T-helper 17 cell (primary cell): ENCODE data around the gene EFL1. TPM values are rescaled to one million over a fixed set of nuclear protein-coding genes. Genes with fewer than 3 reads are reported as not detected.
"Not testable (repeated sequence)": the region's sequence is repeated elsewhere in the genome, so short reads cannot be mapped to it uniquely, and the experiment has no call there.

Source experiments
- ATAC-seq: fragments of 150-1000 bp; cut with Tn5 transposase; 2 replicates; pipeline ENCODE4 v1.10.0; 2021; ENCODE audit warnings: mild to moderate bottlenecking, moderate library complexity
- DNase-seq, 3 donors: peaks; one replicate each; pipeline versions ENCODE4 v3.0.0 to v3.0.0-alpha.2; 2020 to 2021
- H3K9me3 ChIP-seq: one replicate; pipeline ENCODE4 v1.7.0; 2013; ENCODE audit warnings: low read length, mild to moderate bottlenecking; ENCODE audit not compliant: control insufficient read depth, poor library complexity, severe bottlenecking
- H3K27ac Mint-ChIP-seq: one replicate; pipeline ENCODE4 v1.8.0; 2022; ENCODE audit warnings: mild to moderate bottlenecking, moderate library complexity, mixed read lengths
- H3K27me3 Mint-ChIP-seq: one replicate; pipeline ENCODE4 v1.8.0; 2022; ENCODE audit warnings: mixed read lengths
- H3K36me3 Mint-ChIP-seq: one replicate; pipeline ENCODE4 v1.8.0; 2022; ENCODE audit warnings: low read depth, mixed read lengths
- H3K4me1 Mint-ChIP-seq: one replicate; pipeline ENCODE4 v1.8.0; 2022; ENCODE audit warnings: mild to moderate bottlenecking, mixed read lengths
- H3K4me3 Mint-ChIP-seq: one replicate; pipeline ENCODE4 v1.8.0; 2022; ENCODE audit warnings: mild to moderate bottlenecking, moderate library complexity, mixed read lengths
- total RNA-seq, 4 donors: library from RNA in 2 of 4; stranded (reverse) in 2 of 4; gene quantifications; one replicate each; pipeline ENCODE4 v1.2.3 and lab custom pipeline; 2022 to 2026

EFL1 gene
- total RNA-seq, 2 donors from 2014 or later: 9.2 to 10.4 TPM

- DNase-seq, H3K4me1 Mint-ChIP-seq, H3K4me3 Mint-ChIP-seq, ATAC-seq, H3K27me3 Mint-ChIP-seq, H3K36me3 Mint-ChIP-seq, H3K9me3 ChIP-seq, H3K27ac Mint-ChIP-seq: not testable (repeated sequence)
These were observed 50.3 kb downstream of the EFL1 start for GRCh38 chr15:82212201-82212600.

DNA sequence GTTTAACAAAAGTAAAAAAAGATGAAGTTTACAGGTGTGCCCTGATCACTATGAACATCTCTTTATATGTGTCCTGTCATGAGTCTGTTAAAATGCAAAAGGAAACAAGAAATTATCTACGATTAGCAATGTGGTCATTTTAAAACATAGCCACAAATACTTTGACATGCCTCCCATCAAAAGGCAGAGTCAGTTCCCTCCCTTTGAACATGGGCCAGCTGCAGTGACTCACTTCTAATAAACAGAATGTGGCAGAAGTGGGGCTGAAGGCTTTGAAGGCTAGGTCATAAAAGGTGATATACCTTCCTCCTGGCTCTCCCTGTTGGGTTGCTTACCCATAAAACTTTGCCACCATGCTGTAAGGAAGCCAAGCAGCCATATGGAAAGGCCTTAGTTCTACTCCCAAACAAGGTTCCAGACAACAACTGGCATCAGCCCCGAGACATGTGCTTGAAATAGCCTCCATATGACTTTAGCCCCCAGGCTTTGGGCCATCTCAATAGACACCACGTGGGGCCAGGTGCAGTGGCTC, 52.4 kb downstream of the EFL1 start:
- not testable (repeated sequence) for H3K27me3 Mint-ChIP-seq, H3K27ac Mint-ChIP-seq, DNase-seq, ATAC-seq, H3K4me1 Mint-ChIP-seq, H3K9me3 ChIP-seq, H3K36me3 Mint-ChIP-seq, H3K4me3 Mint-ChIP-seq

GRCh38 chr15:82204575-82204974, 58.0 kb downstream of the EFL1 start:
- ATAC-seq, H3K4me1 Mint-ChIP-seq, H3K9me3 ChIP-seq, DNase-seq, H3K36me3 Mint-ChIP-seq, H3K27ac Mint-ChIP-seq, H3K27me3 Mint-ChIP-seq, H3K4me3 Mint-ChIP-seq: not testable (repeated sequence)

DNA sequence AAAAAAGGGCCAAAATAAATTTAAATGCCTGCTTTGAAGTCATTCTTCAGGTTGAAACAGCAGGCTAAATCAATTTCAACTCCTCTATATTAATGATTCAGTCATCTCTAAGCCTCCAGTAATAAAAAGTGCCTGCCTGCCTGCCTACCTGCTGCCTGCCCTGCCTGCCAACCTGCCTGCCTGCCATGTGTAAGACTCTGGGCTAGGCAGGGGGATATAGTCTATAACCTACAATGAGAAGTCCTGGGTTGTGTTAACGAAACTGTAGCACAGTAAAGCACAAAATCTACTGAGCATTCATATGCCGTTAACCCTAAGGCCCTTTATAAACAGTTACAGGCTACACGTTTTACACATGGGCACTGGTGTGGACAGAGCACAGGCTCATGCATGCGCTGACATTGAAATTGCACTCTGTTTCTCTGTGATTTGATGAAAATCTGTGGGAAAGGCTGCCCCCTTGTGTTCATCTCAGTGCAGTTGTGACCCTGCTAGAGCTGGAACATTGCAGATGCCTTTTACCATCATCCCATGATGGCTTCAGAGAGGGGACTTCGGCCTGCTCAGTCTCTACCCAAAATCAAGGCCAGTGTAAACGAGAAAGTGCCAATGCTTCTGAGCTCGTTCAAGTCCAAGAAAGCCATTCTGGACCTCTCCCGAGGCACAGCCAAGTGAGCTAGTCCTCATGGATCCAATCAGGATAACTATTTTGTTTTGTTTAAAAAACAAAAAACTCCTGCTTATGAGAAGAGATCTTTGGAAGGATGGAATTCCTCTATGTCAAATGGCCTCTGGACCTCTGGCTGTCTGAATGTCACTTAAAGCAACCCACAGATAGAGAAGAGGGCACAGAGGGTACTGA, 64.6 kb downstream of the EFL1 start:
- peaks cover 6% of the 10 kb centered on the region for H3K4me1 Mint-ChIP-seq
- H3K36me3 Mint-ChIP-seq: peaks cover 3% of the 10 kb centered on the region
- no peaks in the 10 kb centered on the region for H3K27me3 Mint-ChIP-seq
- H3K9me3 ChIP-seq: no peaks in the 10 kb centered on the region
- H3K4me3 Mint-ChIP-seq: no peak overlapping the region
- no peak overlapping the region for H3K27ac Mint-ChIP-seq
- DNase-seq: peak in 2 of 3 donors; percentile 12 to 34
- ATAC-seq: peak; percentile 77

DNA sequence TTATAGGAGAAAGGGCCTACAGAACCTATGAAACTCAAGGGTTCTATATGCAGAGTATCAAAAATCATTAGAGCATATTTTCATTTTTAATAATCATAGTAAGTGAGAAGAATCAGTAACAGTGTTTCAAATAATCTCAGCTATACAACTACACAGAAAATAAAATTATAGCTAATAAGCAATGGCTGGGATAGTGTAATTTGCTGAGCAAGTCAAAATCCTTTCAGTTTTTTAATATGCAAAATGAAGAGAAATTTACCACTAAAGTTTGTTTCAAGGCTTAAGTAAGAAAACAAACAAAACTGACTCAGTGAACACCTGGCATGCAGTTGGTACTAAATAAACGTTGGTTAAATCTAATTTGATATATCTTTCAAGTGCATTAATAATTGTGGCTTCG, 66.2 kb downstream of the EFL1 start:
- ATAC-seq (no peak), DNase-seq (no peak)
- Mint-ChIP-seq H3K27me3 (no peaks in the 10 kb centered on the region), H3K4me1 (peaks cover 8% of the 10 kb centered on the region), H3K27ac (no peak overlapping the region), H3K4me3 (no peak overlapping the region), H3K36me3 (peaks cover 3% of the 10 kb centered on the region)
- H3K9me3 ChIP-seq: no peaks in the 10 kb centered on the region

GRCh38 chr15:82195818-82196217, 66.7 kb downstream of the EFL1 start:
- DNase-seq, H3K27ac Mint-ChIP-seq, H3K9me3 ChIP-seq, H3K4me3 Mint-ChIP-seq, H3K36me3 Mint-ChIP-seq, H3K27me3 Mint-ChIP-seq, H3K4me1 Mint-ChIP-seq, ATAC-seq: not testable (repeated sequence)

- H3K27ac Mint-ChIP-seq: not testable (repeated sequence)
These were observed 68.0 kb downstream of the EFL1 start for GRCh38 chr15:82194488-82194887.

DNA sequence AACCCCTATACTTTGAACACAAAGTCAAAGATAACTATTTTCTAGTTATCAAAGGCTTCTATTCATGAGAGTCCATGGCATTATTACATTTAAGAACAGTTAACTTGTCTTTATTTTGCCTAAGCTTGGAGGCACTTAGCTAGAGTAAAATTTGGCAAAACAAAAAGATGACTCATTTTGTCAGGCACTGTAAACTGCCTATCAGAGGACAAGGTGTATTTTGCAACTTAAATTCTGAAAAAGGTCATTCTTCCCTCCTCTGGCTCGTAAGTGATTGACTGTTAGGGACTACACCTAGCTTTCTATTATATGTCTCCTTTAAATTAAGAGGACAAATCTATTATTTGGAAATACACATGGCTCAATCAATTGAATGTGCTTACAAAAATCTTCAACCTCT, 69.1 kb downstream of the EFL1 start:
- not testable (repeated sequence) for ATAC-seq, H3K36me3 Mint-ChIP-seq, H3K9me3 ChIP-seq, DNase-seq, H3K27me3 Mint-ChIP-seq, H3K4me3 Mint-ChIP-seq, H3K27ac Mint-ChIP-seq
- peaks cover 10% of the 10 kb centered on the region for H3K4me1 Mint-ChIP-seq

More at GRCh38 chr15:82194488-82194887, 68.0 kb downstream of the EFL1 start:
- not testable (repeated sequence) for H3K27me3 Mint-ChIP-seq, H3K36me3 Mint-ChIP-seq, DNase-seq, H3K9me3 ChIP-seq, ATAC-seq, H3K4me3 Mint-ChIP-seq
- peaks cover 10% of the 10 kb centered on the region for H3K4me1 Mint-ChIP-seq

DNA sequence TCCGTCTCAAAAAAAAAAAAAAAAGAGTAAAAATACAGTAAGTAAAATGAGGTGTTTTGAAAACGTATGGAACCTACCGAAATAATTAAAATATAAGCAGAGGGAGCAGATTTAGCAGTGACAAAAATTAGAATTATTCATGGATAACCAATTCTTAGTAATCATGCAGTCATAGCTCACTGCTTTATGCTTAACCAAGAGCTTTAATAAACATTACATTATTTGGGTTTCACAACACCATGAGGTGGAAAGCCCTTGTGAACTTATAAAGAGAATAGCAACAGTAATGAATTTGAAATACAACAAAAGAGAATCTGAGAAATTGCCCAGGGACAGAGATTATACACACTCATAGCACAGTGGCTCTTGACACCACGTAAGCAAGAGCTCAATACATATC, 70.1 kb downstream of the EFL1 start:
- H3K4me3 Mint-ChIP-seq, DNase-seq, H3K9me3 ChIP-seq, H3K4me1 Mint-ChIP-seq, H3K27me3 Mint-ChIP-seq, H3K27ac Mint-ChIP-seq, H3K36me3 Mint-ChIP-seq, ATAC-seq: not testable (repeated sequence)

DNA sequence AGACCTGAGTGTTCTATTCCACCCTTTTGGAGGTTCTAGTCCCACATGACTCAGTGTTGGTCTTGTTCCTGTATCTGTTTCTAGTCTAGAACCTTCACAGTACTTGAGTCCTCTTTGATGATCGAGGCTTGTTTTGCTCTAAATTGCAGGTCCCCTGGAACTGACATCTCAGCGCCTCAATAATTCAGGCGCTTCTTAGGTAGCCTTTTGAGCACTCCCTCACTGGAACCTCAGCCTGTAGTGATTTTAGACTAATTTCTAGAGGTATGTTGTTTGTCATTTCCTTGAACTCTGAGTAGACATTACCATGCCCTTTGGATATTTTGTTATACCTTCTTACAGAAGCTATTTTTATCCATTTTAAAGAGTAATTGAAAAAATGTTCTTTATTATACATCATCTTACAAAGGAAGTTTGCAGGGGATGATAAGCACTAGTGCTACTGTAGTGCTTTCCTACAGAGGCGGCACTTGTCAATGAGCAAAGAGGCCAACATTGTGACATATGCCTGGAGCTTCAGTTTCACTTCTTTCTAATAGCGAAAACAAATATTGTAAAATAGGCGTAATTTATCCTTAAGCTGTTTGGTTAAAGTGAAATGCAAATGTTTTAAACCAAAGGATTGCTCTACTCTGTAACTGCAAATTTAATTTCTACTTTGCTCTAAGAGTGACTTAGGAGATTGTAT, 75.7 kb downstream of the EFL1 start:
- H3K36me3 Mint-ChIP-seq: peaks cover 5% of the 10 kb centered on the region
- no peak for ATAC-seq
- no peaks in the 10 kb centered on the region for H3K27me3 Mint-ChIP-seq
- H3K4me1 Mint-ChIP-seq: peaks cover 8% of the 10 kb centered on the region
- H3K4me3 Mint-ChIP-seq: no peak overlapping the region
- no peak for DNase-seq
- H3K27ac Mint-ChIP-seq: no peak overlapping the region
- H3K9me3 ChIP-seq: no peaks in the 10 kb centered on the region

GRCh38 chr15:82186161-82186560, 76.4 kb downstream of the EFL1 start:
- Mint-ChIP-seq H3K36me3 (peaks cover 8% of the 10 kb centered on the region), H3K4me3 (no peak overlapping the region), H3K27ac (peak overlapping the region; percentile 9), H3K27me3 (no peaks in the 10 kb centered on the region), H3K4me1 (peaks cover 6% of the 10 kb centered on the region)
- H3K9me3 ChIP-seq: no peaks in the 10 kb centered on the region
- ATAC-seq (no peak), DNase-seq (no peak)

GRCh38 chr15:82184776-82185175, 77.8 kb downstream of the EFL1 start:
- ATAC-seq (no peak), DNase-seq (no peak)
- no peak overlapping the region for H3K4me3 Mint-ChIP-seq
- H3K36me3 Mint-ChIP-seq: peaks cover 6% of the 10 kb centered on the region
- H3K27me3 Mint-ChIP-seq: no peaks in the 10 kb centered on the region
- peaks cover 4% of the 10 kb centered on the region for H3K4me1 Mint-ChIP-seq
- H3K27ac Mint-ChIP-seq: no peak overlapping the region
- H3K9me3 ChIP-seq: no peaks in the 10 kb centered on the region

DNA sequence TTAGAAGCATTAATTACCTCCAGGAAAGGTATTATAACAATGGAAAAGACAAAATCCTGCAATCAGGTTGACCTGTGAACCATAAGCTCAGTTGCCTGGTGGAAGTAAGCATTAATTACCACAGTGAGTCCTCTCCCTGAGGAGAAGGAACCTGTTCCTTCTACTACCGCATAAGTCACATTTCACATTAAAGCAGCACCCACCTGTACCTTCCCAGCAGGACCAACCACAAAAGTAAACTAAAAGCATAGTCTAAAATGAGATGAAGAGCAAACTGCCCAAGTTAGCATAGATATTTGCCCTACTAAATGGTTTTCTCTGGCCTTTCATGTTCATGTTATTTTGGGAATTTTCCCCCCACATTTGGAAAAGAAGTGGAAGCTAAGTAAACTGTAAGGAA, 78.2 kb downstream of the EFL1 start:
- DNase-seq (no peak), ATAC-seq (no peak)
- H3K36me3 Mint-ChIP-seq: peaks cover 6% of the 10 kb centered on the region
- H3K27me3 Mint-ChIP-seq: no peaks in the 10 kb centered on the region
- H3K4me1 Mint-ChIP-seq: peaks cover 7% of the 10 kb centered on the region
- no peaks in the 10 kb centered on the region for H3K9me3 ChIP-seq
- H3K4me3 Mint-ChIP-seq: no peak overlapping the region
- no peak overlapping the region for H3K27ac Mint-ChIP-seq
